Bladder microvascular endothelial cell (primary cell): ENCODE data around the gene SPAST. TPM values are rescaled to one million over a fixed set of nuclear protein-coding genes. Genes with fewer than 3 reads are reported as not detected.

ENCODE experiments used
- total RNA-seq: library from RNA; depleted of rRNA; stranded (reverse); fragments of >200 nt; gene quantifications from 2 replicates; pipeline ENCODE4 v1.2.3, GENCODE V29; 2014

Gene SPAST, protein sequence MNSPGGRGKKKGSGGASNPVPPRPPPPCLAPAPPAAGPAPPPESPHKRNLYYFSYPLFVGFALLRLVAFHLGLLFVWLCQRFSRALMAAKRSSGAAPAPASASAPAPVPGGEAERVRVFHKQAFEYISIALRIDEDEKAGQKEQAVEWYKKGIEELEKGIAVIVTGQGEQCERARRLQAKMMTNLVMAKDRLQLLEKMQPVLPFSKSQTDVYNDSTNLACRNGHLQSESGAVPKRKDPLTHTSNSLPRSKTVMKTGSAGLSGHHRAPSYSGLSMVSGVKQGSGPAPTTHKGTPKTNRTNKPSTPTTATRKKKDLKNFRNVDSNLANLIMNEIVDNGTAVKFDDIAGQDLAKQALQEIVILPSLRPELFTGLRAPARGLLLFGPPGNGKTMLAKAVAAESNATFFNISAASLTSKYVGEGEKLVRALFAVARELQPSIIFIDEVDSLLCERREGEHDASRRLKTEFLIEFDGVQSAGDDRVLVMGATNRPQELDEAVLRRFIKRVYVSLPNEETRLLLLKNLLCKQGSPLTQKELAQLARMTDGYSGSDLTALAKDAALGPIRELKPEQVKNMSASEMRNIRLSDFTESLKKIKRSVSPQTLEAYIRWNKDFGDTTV
- 21.9 and 39.5 TPM in 2 replicates for total RNA-seq

DNA sequence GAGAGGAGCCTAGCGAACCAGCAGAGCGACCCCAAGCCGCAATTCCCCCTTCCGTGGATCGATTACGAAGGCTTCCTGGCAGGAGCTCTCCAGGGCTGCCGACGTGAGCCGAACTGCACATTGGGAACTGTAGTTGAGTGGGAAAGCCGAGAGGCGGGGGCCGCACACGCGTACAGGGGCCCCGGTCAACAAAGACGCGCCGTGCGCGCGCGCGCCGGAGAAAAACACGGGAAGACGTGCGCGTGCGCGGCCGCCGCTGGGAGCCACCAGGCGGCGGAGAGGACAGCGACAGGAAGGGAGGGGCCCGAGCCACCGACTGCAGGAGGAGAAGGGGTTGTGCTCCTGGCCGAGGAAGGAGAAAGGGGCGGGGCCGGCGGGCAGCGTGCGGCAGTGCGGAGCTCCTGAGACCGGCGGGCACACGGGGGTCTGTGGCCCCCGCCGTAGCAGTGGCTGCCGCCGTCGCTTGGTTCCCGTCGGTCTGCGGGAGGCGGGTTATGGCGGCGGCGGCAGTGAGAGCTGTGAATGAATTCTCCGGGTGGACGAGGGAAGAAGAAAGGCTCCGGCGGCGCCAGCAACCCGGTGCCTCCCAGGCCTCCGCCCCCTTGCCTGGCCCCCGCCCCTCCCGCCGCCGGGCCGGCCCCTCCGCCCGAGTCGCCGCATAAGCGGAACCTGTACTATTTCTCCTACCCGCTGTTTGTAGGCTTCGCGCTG lies at the start of gene SPAST:
TSS of gene SPAST (plus strand) at position 247 of the 711 bp plus-strand sequence. CDS start at position 523, 276 bp downstream.

DNA sequence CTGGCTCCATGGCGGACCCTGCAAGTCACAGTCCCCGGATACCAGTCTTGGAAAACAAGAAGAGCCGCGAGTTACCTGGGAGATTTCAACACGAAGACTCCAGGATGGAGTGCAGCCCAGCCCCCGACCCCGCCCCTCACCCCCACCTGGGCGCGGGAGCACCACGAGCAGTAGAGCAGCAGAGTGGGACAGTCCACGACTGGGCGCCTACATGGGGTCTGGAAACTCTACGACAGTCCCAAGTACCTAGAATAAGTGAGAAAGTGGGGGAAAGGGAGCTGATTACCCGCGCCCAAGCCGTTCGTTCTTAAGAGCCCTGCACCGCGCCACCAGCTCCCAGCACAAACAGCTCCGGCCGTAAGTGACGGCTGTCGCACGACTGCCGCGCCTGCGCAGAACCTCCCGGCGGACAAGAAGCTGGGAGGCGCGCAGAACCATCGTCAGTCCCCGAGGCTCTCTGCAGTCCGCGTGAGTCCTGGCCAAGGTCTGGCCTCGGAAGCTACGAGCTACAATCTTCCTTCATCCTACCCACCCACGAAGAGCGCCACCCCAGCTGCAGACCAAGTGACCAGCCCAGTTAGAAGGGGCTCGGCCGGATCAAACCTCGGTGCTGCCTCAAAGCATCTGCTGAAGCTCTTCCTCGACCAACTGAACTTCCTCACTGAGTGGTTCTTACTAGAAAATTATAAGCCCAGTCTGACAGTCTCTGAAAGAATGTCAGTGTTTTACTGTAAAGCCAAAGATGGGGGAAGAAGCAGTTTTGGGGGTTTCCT lies 23.7 kb upstream of the SPAST start, which contains the start of gene DPY30:
TSS of gene DPY30 (minus strand) at position 359 of the 773 bp plus-strand sequence. CDS start at position 10, 349 bp downstream.

Other genes with a start within 250 kb of the SPAST start
- gene MEMO1, start 52.5 kb upstream of the SPAST start, total RNA-seq, result 25.6 and 35.9 TPM in 2 replicates
- gene DPY30, start 23.8 kb upstream of the SPAST start, total RNA-seq, result 57.8 and 58.5 TPM in 2 replicates
- gene SLC30A6, start 102.3 kb downstream of the SPAST start, total RNA-seq, result 11.8 and 26.9 TPM in 2 replicates
- not detected in 2 replicates for gene NLRC4, start 201.3 kb downstream of the SPAST start, total RNA-seq
- gene YIPF4, start 214.3 kb downstream of the SPAST start, total RNA-seq, result 9.1 and 21.0 TPM in 2 replicates